ENCODE measurements around the gene PFKFB3. TPM values are rescaled to one million over a fixed set of nuclear protein-coding genes. Genes with fewer than 3 reads are reported as not detected.

PFKFB3 gene
- total RNA-seq, 1 donor from 2014 or later: 44.5 TPM

DNA sequence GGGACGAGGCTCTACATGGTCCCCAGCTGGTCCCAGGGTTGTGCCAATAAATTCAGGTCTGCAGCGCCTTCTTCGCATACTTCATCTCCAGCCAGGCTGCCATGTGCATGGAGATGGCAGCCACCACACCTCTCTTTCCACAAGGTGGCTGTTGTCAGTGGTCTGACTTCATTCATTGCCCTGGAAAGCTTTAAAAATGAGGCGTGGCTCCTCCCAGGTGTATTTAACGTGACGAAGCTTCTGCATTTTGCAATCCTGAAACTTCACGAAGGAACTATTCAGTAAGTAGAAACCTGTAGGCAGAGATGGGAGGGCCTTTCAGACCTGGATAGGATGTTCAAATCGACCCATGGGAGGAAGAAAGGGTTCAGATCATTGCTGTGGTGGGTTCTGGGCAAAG is 53.7 kb downstream of the PFKFB3 start:
- DNase-seq (ENCODE audit: low read depth): no peak
- TF ChIP-seq CTCF (IDR thresholded peaks at IDR 0.05; ENCODE audit: insufficient read depth, low read length, poor library complexity, severe bottlenecking): no peak
- H3K36me3 ChIP-seq (ENCODE audit: control insufficient read depth, insufficient read depth, low read length): no peaks in the 10 kb centered on the region
- no peaks in the 10 kb centered on the region for H3K27me3 ChIP-seq (ENCODE audit: control insufficient read depth, insufficient read depth, low read length)
- H3K4me3 ChIP-seq (ENCODE audit: low read depth, low read length): no peak overlapping the region

DNA sequence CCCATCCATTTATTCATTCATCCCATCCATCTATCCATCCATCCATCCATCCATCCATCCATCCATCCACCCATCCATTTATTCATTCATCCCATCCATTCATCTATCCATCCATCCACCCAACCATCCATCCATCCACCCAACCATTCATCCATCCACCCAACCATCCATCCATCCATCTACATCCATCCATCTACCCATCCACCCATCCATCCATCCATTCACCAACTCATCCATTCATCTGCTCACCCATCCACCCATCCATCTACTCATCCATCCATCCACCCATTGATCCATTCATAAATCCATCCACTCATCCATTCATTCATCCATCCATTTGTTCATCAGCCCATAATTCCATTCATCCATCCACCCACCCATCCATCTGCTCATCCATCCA is 56.4 kb downstream of the PFKFB3 start:
- H3K4me3 ChIP-seq (ENCODE audit: low read depth, low read length): no peak overlapping the region
- H3K36me3 ChIP-seq (ENCODE audit: control insufficient read depth, insufficient read depth, low read length): no peaks in the 10 kb centered on the region
- no peak for TF ChIP-seq CTCF (IDR thresholded peaks at IDR 0.05; ENCODE audit: insufficient read depth, low read length, poor library complexity, severe bottlenecking)
- H3K27me3 ChIP-seq (ENCODE audit: control insufficient read depth, insufficient read depth, low read length): no peaks in the 10 kb centered on the region
- no peak for DNase-seq (ENCODE audit: low read depth)

DNA sequence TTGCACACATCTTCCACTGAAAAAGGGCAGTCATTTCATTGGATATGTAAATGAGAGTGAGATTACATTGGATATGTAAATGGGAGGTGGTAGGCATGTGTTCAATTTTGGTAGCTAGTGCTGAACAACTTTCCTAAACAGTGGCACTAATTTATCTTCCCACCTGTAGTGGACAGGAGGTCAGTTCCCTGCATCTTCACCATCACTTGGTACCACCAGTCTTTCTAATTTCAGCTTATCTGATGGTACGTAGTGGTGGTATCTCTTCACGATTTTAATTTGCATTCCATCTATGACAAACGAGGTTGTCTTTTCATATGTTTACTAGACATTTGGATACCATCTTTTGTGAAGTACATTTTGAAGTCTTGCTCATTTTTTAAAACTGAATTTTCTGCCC is 58.1 kb downstream of the PFKFB3 start:
- DNase-seq (ENCODE audit: low read depth): no peak
- no peak overlapping the region for H3K4me3 ChIP-seq (ENCODE audit: low read depth, low read length)
- no peaks in the 10 kb centered on the region for H3K27me3 ChIP-seq (ENCODE audit: control insufficient read depth, insufficient read depth, low read length)
- TF ChIP-seq CTCF (IDR thresholded peaks at IDR 0.05; ENCODE audit: insufficient read depth, low read length, poor library complexity, severe bottlenecking): no peak
- no peaks in the 10 kb centered on the region for H3K36me3 ChIP-seq (ENCODE audit: control insufficient read depth, insufficient read depth, low read length)

DNA sequence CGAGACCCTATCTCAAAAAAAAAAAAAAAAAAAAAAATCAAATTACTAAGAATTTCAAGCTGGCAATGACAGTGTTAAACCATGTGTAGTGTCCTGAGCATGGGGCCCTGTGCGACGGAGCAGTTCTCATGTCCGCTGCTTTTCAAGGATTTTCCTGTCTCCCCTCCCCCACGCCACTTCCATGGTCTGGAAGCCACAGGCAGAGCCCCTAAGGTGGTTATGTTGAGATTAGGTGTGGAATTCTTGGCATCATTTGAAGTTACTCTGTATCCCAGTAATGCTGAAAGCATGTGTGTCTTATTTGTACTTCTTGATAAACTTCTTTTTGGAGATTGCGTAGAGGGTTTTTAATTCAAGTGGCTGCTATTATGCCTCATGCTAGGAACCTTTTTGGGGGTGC is 65.2 kb downstream of the PFKFB3 start:
- TF ChIP-seq CTCF (IDR thresholded peaks at IDR 0.05; ENCODE audit: insufficient read depth, low read length, poor library complexity, severe bottlenecking): no peak
- Histone ChIP-seq H3K4me3 (ENCODE audit: low read depth, low read length) (no peak overlapping the region), H3K27me3 (ENCODE audit: control insufficient read depth, insufficient read depth, low read length) (no peaks in the 10 kb centered on the region), H3K36me3 (ENCODE audit: control insufficient read depth, insufficient read depth, low read length) (no peaks in the 10 kb centered on the region)
- no peak for DNase-seq (ENCODE audit: low read depth)

GRCh38 chr10:6269432-6269831 is 66.7 kb downstream of the PFKFB3 start:
- Histone ChIP-seq H3K36me3 (ENCODE audit: control insufficient read depth, insufficient read depth, low read length) (no peaks in the 10 kb centered on the region), H3K4me3 (ENCODE audit: low read depth, low read length) (no peak overlapping the region), H3K27me3 (ENCODE audit: control insufficient read depth, insufficient read depth, low read length) (no peaks in the 10 kb centered on the region)
- no peak for DNase-seq (ENCODE audit: low read depth)
- no peak for TF ChIP-seq CTCF (IDR thresholded peaks at IDR 0.05; ENCODE audit: insufficient read depth, low read length, poor library complexity, severe bottlenecking)

Measured in kidney epithelial cell (primary cell).